Measurements from ENCODE around the gene OR5V1.
"Not testable (repeated sequence)": the region's sequence is repeated elsewhere in the genome, so short reads cannot be mapped to it uniquely, and the experiment has no call there.

OR5V1 gene

GRCh38 chr6:29376003-29376402 lies 7.3 kb upstream of the OR5V1 start:
- DNase-seq (ENCODE audit: low read depth), result peak; percentile 58
- no peak overlapping the region for H3K4me3 ChIP-seq (ENCODE audit: low read length)
- TF ChIP-seq, protein P1, sequence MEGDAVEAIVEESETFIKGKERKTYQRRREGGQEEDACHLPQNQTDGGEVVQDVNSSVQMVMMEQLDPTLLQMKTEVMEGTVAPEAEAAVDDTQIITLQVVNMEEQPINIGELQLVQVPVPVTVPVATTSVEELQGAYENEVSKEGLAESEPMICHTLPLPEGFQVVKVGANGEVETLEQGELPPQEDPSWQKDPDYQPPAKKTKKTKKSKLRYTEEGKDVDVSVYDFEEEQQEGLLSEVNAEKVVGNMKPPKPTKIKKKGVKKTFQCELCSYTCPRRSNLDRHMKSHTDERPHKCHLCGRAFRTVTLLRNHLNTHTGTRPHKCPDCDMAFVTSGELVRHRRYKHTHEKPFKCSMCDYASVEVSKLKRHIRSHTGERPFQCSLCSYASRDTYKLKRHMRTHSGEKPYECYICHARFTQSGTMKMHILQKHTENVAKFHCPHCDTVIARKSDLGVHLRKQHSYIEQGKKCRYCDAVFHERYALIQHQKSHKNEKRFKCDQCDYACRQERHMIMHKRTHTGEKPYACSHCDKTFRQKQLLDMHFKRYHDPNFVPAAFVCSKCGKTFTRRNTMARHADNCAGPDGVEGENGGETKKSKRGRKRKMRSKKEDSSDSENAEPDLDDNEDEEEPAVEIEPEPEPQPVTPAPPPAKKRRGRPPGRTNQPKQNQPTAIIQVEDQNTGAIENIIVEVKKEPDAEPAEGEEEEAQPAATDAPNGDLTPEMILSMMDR (IDR thresholded peaks at IDR 0.05; ENCODE audit: insufficient read depth, low read depth, low read length, missing control alignments), result peak; percentile 30

- DNase-seq (ENCODE audit: low read depth), result no peak
Observed at GRCh38 chr6:29375191-29375590, 6.5 kb upstream of the OR5V1 start, which contains the start of gene OR12D3. OR12D3 (minus strand) TSS chr6:29375291; CDS start chr6:29375287, 4 bp downstream.

GRCh38 chr6:29355603-29356002 lies 13.1 kb downstream of the OR5V1 start:
- TF ChIP-seq, protein P1 (IDR thresholded peaks at IDR 0.05; ENCODE audit: insufficient read depth, low read depth, low read length, missing control alignments), result no peak
- no peak for DNase-seq (ENCODE audit: low read depth)
- H3K4me3 ChIP-seq (ENCODE audit: low read length), result no peak overlapping the region

More at GRCh38 chr6:29375191-29375590, 6.5 kb upstream of the OR5V1 start, which contains the start of gene OR12D3:
- no peak within 1 kb of the TSS for H3K4me3 ChIP-seq (ENCODE audit: low read length)
- TF ChIP-seq, protein P1 (IDR thresholded peaks at IDR 0.05; ENCODE audit: insufficient read depth, low read depth, low read length, missing control alignments), result no peak

DNA sequence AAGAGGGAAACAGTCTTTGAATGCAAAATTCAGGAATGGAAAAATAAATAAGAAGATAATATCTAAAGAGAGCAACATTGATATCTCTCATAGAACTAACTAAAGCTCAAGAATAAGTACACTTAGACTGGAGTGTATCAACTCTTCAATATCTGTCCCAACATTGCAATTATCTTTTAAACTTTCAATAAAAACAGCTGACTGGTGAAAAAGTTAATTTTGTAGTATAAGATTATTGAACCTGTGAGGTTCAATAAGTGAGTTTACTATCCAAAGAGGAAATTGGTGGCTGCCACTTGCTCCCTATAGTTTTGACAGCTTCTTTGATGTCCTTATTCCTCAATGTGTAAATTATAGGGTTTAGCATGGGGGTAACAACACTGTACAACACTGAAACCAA lies 13.7 kb downstream of the OR5V1 start:
- H3K4me3 ChIP-seq (ENCODE audit: low read length), result no peak overlapping the region
- TF ChIP-seq, protein P1 (IDR thresholded peaks at IDR 0.05; ENCODE audit: insufficient read depth, low read depth, low read length, missing control alignments), result no peak

DNA sequence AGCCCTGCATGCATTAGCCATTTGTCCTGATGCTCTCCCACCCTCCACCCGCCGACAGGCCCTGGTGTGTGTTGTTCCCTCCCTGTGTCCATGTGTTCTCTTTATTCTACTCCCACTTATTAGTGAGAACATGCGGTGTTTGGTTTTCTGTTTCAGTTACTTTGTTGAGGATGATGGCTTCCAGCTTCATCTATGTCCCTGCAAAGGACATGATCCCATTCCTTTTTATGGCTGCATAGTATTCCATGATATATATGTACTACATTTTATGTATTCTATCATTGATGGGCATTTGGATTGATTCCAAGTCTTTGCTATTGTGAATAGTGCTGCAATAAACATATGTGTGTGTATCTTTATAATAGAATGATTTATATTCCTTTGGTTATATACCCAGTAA lies 19.3 kb downstream of the OR5V1 start:
- not testable (repeated sequence) for H3K4me3 ChIP-seq (ENCODE audit: low read length); DNase-seq (ENCODE audit: low read depth)

More for the DNA sequence above, 13.7 kb downstream of the OR5V1 start:
- DNase-seq (ENCODE audit: low read depth), result no peak

DNA sequence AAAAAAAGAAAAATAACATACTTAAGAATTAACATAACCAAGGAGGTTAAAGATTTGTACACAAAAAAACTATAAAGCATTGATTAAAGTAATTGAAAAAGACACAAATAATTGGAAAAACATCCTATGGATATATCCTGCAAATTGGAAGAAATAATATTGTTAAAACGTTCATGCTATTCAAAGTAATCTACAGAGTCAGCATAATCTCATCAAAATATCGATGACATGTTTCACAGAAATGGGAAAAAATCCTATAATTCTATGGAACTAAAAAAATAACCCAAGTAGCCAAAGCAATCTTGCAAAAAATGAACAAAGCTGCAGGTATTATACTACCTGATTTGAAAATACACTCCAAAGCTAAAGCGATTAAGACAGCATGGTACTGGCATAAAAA lies 23.3 kb downstream of the OR5V1 start:
- TF ChIP-seq, protein P1 (IDR thresholded peaks at IDR 0.05; ENCODE audit: insufficient read depth, low read depth, low read length, missing control alignments), result no peak
- no peak overlapping the region for H3K4me3 ChIP-seq (ENCODE audit: low read length)
- no peak for DNase-seq (ENCODE audit: low read depth)

DNA sequence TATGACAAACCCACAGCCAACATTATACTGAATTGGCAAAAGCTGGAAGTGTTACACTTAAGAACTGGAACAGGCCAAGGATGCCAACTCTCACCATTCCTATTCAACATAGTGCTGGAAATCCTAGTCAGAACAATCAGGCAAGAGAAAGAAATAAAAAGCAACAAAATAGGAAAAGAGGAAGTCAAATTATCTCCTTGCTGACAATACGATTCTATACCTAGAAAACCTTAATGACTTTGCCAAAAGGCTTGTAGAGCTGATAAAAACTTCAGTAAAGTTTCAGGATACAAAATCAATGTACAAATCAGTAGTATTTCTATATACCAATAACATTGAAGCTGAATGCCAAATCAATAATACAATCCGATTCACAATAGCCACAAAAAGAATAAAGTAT lies 32.4 kb downstream of the OR5V1 start:
- no peak overlapping the region for H3K4me3 ChIP-seq (ENCODE audit: low read length)
- TF ChIP-seq, protein P1 (IDR thresholded peaks at IDR 0.05; ENCODE audit: insufficient read depth, low read depth, low read length, missing control alignments), result no peak
- DNase-seq (ENCODE audit: low read depth), result no peak

Measured in epithelial cell of esophagus (primary cell).